GM12872 (cell line): ENCODE data around the gene ACTRT2.

ENCODE experiments used
- TF ChIP-seq, protein P1 (sequence below): IDR thresholded peaks from 3 replicates; pipeline ENCODE4 v1.5.1; 2011; ENCODE audit warnings: low read depth, mild to moderate bottlenecking, low read length, moderate library complexity; ENCODE audit not compliant: insufficient read depth

The ACTRT2 gene

DNA sequence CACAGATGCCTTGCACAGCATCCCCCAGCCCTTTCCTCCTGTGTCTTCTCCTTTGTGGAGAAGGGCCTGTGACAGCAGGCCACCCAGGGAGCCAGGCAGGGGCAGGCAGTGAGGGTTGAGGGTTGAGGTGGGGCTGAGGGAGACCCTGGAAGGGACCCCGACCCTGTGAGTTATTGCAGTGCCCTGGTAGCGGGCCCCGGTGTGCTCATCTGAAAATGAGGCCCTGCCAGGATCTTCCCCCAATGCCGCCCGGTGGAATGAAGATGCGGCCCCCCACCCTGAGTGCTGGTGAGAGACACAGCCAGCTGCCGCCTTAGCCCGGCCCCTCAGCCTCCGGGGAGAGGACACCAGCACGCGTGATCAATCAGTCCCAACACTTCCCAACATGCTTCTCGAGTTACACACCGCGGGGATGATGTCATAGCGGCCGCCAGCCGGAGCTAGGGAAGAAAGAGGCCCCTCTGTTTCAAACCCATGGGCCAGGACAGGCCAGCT, 36.2 kb upstream of the ACTRT2 start:
- TF ChIP-seq, protein P1, sequence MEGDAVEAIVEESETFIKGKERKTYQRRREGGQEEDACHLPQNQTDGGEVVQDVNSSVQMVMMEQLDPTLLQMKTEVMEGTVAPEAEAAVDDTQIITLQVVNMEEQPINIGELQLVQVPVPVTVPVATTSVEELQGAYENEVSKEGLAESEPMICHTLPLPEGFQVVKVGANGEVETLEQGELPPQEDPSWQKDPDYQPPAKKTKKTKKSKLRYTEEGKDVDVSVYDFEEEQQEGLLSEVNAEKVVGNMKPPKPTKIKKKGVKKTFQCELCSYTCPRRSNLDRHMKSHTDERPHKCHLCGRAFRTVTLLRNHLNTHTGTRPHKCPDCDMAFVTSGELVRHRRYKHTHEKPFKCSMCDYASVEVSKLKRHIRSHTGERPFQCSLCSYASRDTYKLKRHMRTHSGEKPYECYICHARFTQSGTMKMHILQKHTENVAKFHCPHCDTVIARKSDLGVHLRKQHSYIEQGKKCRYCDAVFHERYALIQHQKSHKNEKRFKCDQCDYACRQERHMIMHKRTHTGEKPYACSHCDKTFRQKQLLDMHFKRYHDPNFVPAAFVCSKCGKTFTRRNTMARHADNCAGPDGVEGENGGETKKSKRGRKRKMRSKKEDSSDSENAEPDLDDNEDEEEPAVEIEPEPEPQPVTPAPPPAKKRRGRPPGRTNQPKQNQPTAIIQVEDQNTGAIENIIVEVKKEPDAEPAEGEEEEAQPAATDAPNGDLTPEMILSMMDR, result no peak

DNA sequence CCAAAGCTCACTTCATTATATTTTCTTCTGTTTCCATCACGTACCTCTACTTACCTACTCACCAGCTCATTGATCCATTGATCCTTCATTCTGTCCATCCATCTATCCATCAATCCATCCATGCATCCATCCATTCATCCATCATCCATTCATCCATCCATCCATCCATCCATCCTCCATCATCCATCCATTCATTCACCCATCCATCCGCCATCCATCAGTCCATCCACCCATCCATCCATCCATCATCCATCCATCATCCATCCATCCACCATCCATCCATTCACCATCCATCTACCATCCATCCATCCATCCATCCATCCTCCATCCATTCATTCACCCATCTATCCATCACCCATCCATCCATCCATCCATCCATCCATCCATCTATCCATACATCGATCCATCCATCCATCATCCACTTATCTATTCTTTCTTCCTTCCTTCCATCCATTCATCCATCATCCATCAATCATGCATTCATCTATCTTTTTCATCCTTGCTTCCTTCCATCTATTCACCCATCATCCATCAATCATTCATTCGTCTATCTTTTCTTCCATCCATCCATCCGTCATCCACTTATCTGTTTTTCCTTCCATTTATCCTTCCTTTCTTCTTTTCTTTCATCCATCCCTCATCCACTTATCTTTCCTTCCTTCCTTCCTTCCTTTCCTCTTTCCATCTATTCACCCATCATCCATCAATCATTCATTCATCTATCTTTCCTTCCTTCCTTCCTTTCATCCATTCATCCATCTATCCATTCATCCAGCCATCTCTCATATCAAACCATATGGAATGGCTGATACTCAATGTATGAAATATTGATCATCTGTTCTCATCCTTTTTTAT, 35.3 kb upstream of the ACTRT2 start:
- TF ChIP-seq, protein P1, result no peak

DNA sequence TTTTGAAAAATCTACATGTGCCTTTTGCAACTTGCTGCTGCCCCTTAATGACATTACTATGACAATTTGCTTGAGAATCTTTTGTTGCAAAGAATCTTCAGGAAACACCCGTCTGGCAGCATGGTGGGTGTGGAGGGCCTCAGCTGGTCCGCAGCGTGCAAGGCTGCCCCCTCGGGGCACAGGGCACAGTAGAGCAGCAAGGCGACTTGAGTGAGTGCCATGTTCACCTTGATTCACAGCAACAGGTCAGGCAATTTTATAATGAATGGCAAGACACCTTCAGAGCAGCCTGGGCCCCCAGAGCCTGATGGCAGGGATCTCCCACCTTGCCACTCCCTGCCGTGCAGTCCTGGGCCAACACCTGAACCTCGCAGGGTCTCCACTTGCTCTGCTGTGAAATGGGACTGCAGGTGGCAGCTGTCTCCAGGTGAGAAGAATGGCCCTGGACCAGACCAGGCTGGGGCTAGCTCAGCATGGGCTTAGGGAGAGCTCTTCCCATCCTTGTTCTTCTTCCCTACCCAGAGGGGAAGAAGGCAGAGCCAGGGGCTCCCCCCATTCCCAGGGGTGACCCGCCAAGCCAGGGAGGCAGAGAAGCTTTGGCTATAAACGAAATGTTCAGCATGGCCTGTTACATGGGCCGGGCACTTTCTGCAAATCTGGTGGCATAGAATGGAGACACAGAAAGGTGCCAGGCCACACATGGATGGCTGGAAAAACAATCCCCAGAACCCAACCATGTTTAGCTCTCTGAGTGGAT, 34.5 kb upstream of the ACTRT2 start:
- TF ChIP-seq, protein P1, result no peak

DNA sequence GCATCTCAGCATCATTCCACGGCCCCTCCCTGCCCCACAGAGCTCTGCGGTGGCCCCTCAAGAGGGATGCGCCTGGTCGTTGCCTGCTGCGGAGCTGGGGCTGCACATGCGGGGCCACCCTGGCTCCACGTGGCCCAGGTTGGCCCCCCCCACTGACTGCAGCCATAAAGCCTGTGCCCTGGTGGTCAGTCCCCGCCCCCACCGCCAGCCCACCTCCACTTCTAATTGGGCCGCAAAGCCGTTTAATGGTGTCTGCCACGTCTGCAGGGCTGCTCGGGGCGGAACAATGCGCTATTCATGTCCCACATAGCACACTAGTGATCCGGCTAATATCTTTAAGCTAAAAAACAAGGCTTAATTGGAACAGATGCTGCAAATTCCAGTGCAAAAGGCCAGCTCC, 33.5 kb upstream of the ACTRT2 start:
- TF ChIP-seq, protein P1, result no peak

DNA sequence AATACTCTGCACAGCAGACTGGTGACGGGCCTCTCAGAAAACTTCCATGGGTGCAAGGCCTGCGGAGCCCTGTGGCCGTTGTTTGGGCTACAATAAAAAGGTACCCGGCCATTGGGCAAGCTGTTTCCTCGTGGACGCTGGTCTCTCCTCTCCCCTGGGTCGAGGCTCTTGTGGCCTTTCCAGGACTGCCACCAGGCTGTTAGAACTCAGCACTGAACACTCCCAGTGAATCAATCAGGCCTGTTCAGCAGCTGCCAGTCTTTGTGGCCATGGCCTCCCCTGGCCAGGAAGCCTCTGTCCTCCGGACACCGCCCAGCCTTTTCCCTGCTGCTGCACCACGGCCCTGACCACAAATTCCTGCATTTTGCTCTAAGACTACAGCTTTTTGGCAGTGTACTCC, 33.0 kb upstream of the ACTRT2 start:
- TF ChIP-seq, protein P1, result no peak

DNA sequence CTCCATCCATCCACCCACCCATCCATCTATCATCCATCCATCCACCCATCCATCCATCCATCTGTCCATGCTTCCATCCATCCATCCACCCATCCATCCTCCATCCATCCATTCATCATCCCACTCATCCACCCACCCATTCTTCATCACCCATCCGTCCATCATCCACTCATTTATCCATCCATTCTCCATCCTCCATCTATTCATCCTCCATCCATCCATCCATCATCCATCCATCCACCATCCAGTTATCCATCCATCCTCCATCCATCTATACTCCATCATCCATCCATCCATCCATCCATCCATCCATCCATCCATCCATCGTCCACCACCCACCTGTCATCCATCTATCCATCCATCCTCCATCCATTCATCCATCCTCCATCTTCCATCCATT, 32.1 kb upstream of the ACTRT2 start:
- TF ChIP-seq, protein P1, result no peak

DNA sequence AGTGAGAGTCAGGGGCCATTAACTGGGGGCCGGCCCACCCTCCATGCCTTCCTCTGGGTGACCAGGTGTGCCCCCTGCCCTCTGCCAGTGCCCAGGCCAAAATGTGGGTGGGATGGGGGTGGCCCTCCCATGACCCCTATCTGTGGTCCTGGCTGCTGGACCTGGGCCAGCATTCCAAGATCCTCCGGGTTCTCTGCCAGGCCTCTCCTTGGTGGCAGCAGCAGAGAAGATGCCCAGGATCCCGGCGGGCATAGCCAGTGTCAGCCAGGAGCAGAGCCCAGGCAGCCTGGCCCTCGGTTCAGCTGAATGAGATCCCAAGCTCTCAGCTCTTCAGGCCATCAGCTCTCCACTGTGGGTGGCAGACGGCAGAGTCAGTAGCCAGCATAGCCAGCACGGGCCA, 31.3 kb upstream of the ACTRT2 start:
- TF ChIP-seq, protein P1, result no peak
